ENCODE data around the gene CSTPP1.

- TF ChIP-seq, protein P1, sequence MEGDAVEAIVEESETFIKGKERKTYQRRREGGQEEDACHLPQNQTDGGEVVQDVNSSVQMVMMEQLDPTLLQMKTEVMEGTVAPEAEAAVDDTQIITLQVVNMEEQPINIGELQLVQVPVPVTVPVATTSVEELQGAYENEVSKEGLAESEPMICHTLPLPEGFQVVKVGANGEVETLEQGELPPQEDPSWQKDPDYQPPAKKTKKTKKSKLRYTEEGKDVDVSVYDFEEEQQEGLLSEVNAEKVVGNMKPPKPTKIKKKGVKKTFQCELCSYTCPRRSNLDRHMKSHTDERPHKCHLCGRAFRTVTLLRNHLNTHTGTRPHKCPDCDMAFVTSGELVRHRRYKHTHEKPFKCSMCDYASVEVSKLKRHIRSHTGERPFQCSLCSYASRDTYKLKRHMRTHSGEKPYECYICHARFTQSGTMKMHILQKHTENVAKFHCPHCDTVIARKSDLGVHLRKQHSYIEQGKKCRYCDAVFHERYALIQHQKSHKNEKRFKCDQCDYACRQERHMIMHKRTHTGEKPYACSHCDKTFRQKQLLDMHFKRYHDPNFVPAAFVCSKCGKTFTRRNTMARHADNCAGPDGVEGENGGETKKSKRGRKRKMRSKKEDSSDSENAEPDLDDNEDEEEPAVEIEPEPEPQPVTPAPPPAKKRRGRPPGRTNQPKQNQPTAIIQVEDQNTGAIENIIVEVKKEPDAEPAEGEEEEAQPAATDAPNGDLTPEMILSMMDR (IDR thresholded peaks at IDR 0.05) = no peak
- TF ChIP-seq POLR2A (IDR thresholded peaks at IDR 0.05) (no peak), EP300 (IDR thresholded peaks at IDR 0.05) (no peak)
Measured at GRCh38 chr11:47202576-47202975, 266.0 kb downstream of the CSTPP1 start.

Data from tibial nerve (tissue), 4 donors.